ENCODE data around the gene NUDCD2. TPM values are rescaled to one million over a fixed set of nuclear protein-coding genes. Genes with fewer than 3 reads are reported as not detected.

Gene NUDCD2
- total and polyA plus RNA-seq, 11 donors = 1.6 to 17.1 (median 12.8) TPM

DNA sequence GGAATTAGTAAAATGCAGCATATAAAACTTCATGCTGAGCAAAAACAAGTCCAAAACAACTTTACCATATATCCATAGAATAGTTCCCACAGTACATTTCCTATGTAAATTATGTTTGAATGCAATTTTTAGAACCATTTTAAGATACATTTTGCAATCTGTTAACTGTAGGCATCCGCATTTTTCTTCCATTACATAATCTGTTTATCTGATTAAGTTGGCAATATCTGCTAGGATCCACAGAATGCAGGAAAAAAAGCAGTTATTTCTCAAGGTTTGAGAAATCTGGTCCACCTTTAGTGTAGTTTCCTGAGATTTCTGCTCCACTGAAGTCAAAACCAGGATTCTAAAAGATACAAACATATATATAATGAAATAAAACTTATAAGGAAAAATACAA is 6.2 kb downstream of the NUDCD2 start:
- DNase-seq (no peak), ATAC-seq (no peak)
- H3K27ac ChIP-seq = no peak overlapping the region
- 85 to 94% (median 92%) methylated on average over 1 of the region's 1 CpG for WGBS, 4 donors
- peaks cover 0 to 10% (median 4%) of the 10 kb centered on the region in 12 donors for H3K4me1 ChIP-seq
- H3K4me3 ChIP-seq = no peak overlapping the region
- TF ChIP-seq, protein P1, sequence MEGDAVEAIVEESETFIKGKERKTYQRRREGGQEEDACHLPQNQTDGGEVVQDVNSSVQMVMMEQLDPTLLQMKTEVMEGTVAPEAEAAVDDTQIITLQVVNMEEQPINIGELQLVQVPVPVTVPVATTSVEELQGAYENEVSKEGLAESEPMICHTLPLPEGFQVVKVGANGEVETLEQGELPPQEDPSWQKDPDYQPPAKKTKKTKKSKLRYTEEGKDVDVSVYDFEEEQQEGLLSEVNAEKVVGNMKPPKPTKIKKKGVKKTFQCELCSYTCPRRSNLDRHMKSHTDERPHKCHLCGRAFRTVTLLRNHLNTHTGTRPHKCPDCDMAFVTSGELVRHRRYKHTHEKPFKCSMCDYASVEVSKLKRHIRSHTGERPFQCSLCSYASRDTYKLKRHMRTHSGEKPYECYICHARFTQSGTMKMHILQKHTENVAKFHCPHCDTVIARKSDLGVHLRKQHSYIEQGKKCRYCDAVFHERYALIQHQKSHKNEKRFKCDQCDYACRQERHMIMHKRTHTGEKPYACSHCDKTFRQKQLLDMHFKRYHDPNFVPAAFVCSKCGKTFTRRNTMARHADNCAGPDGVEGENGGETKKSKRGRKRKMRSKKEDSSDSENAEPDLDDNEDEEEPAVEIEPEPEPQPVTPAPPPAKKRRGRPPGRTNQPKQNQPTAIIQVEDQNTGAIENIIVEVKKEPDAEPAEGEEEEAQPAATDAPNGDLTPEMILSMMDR (IDR thresholded peaks at IDR 0.05) = no peak
- TF ChIP-seq POLR2A (IDR thresholded peaks at IDR 0.05) = no peak
- no peaks in the 10 kb centered on the region for H3K27me3 ChIP-seq
- H3K36me3 ChIP-seq = peaks cover 0 to 80% (median 67%) of the 10 kb centered on the region in 9 donors
- intact Hi-C loops (cut with DNase I) = no loop called here
- H3K9me3 ChIP-seq = no peaks in the 10 kb centered on the region

DNA sequence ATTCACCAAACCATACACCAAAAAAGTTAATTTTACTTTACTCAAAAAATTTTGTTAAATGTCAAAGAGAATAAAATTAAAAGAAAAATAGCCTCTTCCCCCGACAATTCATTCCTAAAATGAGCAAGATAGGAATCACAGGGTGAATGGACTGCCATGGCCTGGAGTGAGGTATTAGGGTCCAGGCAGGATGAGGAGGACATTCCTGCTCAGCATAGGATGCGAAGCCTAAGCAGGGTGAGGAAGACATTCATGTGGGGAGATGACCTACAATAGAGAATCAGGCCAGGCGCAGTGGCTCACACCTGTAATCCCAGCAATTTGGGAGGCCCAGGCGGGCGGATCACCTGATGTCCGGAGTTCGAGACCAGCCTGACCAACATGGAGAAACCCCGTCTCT is 8.4 kb downstream of the NUDCD2 start:
- Histone ChIP-seq H3K4me1 (no peaks in the 10 kb centered on the region), H3K27me3 (no peaks in the 10 kb centered on the region), H3K9me3 (no peaks in the 10 kb centered on the region), H3K4me3 (no peak overlapping the region), H3K36me3 (peaks cover 0 to 100% (median 89%) of the 10 kb centered on the region in 9 donors), H3K27ac (no peak overlapping the region)
- TF ChIP-seq, protein P1 (IDR thresholded peaks at IDR 0.05) = no peak
- TF ChIP-seq POLR2A (IDR thresholded peaks at IDR 0.05) = no peak
- ATAC-seq (no peak), DNase-seq (no peak)
- intact Hi-C loops (cut with DNase I) = no loop called here
- 96 to 98% (median 98%) methylated on average over 8 of the region's 8 CpGs for WGBS, 4 donors

DNA sequence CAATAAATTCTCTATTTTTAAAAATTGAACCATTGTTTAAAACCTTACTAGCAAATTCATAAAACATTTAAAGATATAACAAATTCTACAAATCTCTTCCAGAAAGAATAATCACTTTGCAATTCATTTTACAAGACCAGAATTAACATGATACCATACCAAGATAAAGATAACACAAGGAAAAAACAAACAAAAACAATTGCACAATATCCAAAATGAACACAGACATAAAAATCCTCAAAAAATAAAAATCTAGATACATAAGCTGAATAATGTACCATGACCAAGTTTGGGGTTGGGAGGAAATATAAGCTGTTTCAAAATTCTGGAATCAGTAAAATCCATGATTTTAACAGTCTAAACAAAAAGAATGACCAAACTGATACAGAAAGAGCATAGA is 11.4 kb downstream of the NUDCD2 start:
- DNase-seq (no peak), ATAC-seq (no peak)
- no peaks in the 10 kb centered on the region for H3K27me3 ChIP-seq
- H3K27ac ChIP-seq = no peak overlapping the region
- intact Hi-C loops (cut with DNase I) = loop anchor here in 1 of 10 donors (10.0 kb wide), 1 partner anchor 46 kb away; no protein-coding TSS in a partner anchor
- no peak overlapping the region for H3K4me3 ChIP-seq
- H3K4me1 ChIP-seq = peaks cover 0 to 9% (median 0%) of the 10 kb centered on the region in 12 donors
- TF ChIP-seq, protein P1 (IDR thresholded peaks at IDR 0.05) = no peak
- TF ChIP-seq POLR2A (IDR thresholded peaks at IDR 0.05) = no peak
- peaks cover 0 to 100% (median 94%) of the 10 kb centered on the region in 9 donors for H3K36me3 ChIP-seq
- H3K9me3 ChIP-seq = no peaks in the 10 kb centered on the region

DNA sequence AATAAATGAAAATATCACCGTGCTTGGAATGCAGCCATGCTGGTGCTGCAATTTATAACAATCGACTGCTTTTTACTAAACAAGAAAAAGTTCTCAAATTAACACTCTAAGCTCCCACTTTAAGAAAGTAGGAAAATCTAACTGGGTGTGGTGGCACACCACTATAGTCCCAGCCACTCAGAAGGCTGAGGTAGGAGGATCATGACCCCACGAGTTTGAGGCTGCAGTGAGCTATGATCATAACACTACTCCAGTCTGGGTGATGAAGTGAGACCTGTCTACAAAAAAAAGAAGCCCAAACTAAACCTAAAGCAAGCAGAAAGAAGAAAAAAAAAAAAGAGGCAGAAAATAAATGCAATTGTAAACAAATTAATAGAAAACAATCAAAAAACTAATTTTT is 12.0 kb downstream of the NUDCD2 start:
- TF ChIP-seq POLR2A (IDR thresholded peaks at IDR 0.05) = no peak
- TF ChIP-seq, protein P1 (IDR thresholded peaks at IDR 0.05) = no peak
- H3K9me3 ChIP-seq = no peaks in the 10 kb centered on the region
- ATAC-seq = no peak
- H3K36me3 ChIP-seq = peaks cover 0 to 100% (median 94%) of the 10 kb centered on the region in 9 donors
- no peaks in the 10 kb centered on the region for H3K27me3 ChIP-seq
- no peak for DNase-seq
- no peak overlapping the region for H3K4me3 ChIP-seq
- H3K27ac ChIP-seq = no peak overlapping the region
- 91 to 97% (median 96%) methylated on average over 3 of the region's 3 CpGs for WGBS, 4 donors
- H3K4me1 ChIP-seq = peaks cover 0 to 9% (median 0%) of the 10 kb centered on the region in 12 donors
- intact Hi-C loops (cut with DNase I) = loop anchor here in 1 of 10 donors (10.0 kb wide), 1 partner anchor 47 kb away; no protein-coding TSS in a partner anchor
